Gastroesophageal sphincter (tissue), 3 donors: ENCODE results near the gene SRSF1.

Experiments used
- CTCF ChIP-seq, 4 experiments: fragments of 200-600 bp in 2 of 4; fragments of 450-650 bp in 2 of 4; sonication (generic) in 1 of 4; IDR thresholded peaks; one replicate each; pipeline ENCODE4 v1.5.1; 2017 to 2019; ENCODE audit warnings: antibody characterized with exemption in 4 of 4, mild to moderate bottlenecking in 2 of 4, moderate library complexity in 2 of 4
- POLR2A ChIP-seq, 2 donors: fragments of 450-650 bp; IDR thresholded peaks; one replicate each; pipeline ENCODE4 v1.6.1; 2017; ENCODE audit warnings: antibody characterized with exemption in 2 of 2, mild to moderate bottlenecking in 2 of 2, moderate library complexity in 1 of 2

- TF ChIP-seq CTCF (IDR thresholded peaks at IDR 0.05) = no peak
- TF ChIP-seq POLR2A (IDR thresholded peaks at IDR 0.05) = no peak
Measured at GRCh38 chr17:58050966-58051365, 43.9 kb upstream of the SRSF1 start.
